Measurements from ENCODE around the gene ABHD16B. TPM values are rescaled to one million over a fixed set of nuclear protein-coding genes. Genes with fewer than 3 reads are reported as not detected.

Gene ABHD16B
- total RNA-seq, 4 donors from 2014 or later = not detected

DNA sequence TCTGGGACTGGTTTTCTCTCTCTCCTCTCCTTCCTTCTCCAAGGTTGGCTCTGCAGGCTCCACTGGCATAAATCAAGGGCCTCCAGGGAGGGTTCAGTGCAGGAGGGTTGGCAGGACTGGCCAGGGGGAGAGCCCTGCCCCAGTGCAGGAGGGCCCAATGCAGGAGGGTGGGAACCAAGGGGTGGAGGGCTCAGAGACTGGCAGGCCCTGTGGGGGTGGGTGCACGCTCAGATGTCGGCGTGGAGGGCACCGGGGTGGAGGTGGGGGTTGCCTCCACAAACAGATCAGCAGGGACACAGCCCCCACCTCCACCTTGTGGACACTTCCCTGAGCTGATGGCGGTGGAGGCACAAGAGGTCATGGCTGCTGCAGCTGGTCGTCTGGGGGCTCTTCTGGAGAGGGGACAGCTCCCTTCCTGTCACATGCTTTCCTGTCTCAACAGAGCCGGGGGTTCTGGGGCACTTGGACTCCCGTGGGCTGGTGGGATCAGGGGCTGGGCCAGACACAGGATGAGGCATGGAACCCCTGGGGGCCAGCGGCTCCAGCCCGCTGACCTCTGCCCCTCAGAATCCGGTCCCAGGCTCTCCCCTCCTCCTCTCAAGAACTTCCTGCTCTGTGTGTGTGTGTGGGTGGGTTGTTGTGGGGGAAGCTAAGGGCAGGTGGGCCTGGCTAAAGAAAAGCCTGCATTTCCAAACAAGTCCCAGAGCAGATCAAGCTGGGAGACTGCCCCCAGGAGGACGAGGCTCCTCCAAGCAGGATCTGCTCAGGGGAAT lies 2.7 kb upstream of the ABHD16B start:
- Histone ChIP-seq H3K4me1 (peaks cover 0 to 56% (median 24%) of the 10 kb centered on the region in 4 donors), H3K4me3 (no peak overlapping the region), H3K36me3 (peaks cover 0 to 14% (median 0%) of the 10 kb centered on the region in 3 donors), H3K9me3 (no peaks in the 10 kb centered on the region), H3K27ac (peak overlapping the region; percentile 22 to 65 (median 44)), H3K27me3 (peaks cover 0 to 12% of the 10 kb centered on the region in 2 donors)
- peak in 1 of 3 donors; percentile 52 for DNase-seq
- TF ChIP-seq, protein P1, sequence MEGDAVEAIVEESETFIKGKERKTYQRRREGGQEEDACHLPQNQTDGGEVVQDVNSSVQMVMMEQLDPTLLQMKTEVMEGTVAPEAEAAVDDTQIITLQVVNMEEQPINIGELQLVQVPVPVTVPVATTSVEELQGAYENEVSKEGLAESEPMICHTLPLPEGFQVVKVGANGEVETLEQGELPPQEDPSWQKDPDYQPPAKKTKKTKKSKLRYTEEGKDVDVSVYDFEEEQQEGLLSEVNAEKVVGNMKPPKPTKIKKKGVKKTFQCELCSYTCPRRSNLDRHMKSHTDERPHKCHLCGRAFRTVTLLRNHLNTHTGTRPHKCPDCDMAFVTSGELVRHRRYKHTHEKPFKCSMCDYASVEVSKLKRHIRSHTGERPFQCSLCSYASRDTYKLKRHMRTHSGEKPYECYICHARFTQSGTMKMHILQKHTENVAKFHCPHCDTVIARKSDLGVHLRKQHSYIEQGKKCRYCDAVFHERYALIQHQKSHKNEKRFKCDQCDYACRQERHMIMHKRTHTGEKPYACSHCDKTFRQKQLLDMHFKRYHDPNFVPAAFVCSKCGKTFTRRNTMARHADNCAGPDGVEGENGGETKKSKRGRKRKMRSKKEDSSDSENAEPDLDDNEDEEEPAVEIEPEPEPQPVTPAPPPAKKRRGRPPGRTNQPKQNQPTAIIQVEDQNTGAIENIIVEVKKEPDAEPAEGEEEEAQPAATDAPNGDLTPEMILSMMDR (IDR thresholded peaks at IDR 0.05) = peak in 1 of 6 experiments; percentile 12
- no peak for TF ChIP-seq POLR2A (IDR thresholded peaks at IDR 0.05)

GRCh38 chr20:63859166-63859699 lies 2.1 kb upstream of the ABHD16B start:
- Histone ChIP-seq H3K36me3 (peaks cover 0 to 14% (median 0%) of the 10 kb centered on the region in 3 donors), H3K4me3 (no peak overlapping the region), H3K4me1 (peaks cover 0 to 54% (median 24%) of the 10 kb centered on the region in 4 donors), H3K27ac (peak overlapping the region; percentile 22 to 65 (median 44)), H3K9me3 (no peaks in the 10 kb centered on the region), H3K27me3 (peaks cover 0 to 8% of the 10 kb centered on the region in 2 donors)
- DNase-seq = no peak
- no peak for TF ChIP-seq POLR2A (IDR thresholded peaks at IDR 0.05)
- TF ChIP-seq, protein P1 (IDR thresholded peaks at IDR 0.05) = no peak

GRCh38 chr20:63860325-63861051 lies 810 bp upstream of the ABHD16B start:
- H3K9me3 ChIP-seq = no peaks in the 10 kb centered on the region
- no peak overlapping the region for H3K4me3 ChIP-seq
- H3K27ac ChIP-seq = no peak overlapping the region
- no peak for DNase-seq
- TF ChIP-seq, protein P1 (IDR thresholded peaks at IDR 0.05) = no peak
- TF ChIP-seq POLR2A (IDR thresholded peaks at IDR 0.05) = no peak
- H3K4me1 ChIP-seq = peaks cover 0 to 42% (median 21%) of the 10 kb centered on the region in 4 donors
- peaks cover 0 to 14% (median 0%) of the 10 kb centered on the region in 3 donors for H3K36me3 ChIP-seq
- no peaks in the 10 kb centered on the region for H3K27me3 ChIP-seq

DNA sequence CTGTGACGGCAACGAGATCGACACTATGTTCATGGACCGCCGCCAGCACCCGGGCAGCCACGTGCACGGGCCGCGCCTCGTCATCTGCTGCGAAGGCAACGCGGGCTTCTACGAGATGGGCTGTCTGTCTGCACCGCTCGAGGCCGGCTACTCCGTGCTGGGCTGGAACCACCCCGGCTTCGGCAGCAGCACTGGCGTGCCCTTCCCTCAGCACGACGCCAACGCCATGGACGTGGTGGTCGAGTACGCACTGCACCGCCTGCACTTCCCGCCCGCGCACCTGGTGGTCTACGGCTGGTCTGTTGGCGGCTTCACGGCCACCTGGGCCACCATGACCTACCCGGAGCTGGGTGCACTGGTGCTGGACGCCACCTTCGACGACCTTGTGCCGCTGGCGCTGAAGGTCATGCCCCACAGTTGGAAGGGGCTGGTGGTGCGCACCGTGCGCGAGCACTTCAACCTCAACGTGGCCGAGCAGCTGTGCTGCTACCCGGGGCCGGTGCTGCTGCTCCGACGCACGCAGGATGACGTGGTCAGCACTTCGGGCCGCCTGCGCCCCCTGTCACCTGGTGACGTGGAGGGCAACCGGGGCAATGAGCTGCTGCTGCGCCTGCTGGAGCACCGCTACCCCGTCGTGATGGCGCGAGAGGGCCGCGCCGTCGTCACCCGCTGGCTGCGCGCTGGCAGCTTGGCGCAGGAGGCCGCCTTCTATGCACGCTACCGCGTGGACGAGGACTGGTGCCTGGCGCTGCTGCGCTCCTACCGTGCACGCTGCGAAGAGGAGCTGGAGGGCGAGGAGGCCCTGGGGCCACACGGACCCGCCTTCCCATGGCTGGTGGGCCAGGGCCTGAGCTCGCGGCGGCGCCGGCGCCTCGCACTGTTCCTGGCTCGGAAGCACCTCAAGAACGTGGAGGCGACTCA lies 943 bp downstream of the ABHD16B start:
- no peaks in the 10 kb centered on the region for H3K9me3 ChIP-seq
- peaks cover 0 to 14% (median 0%) of the 10 kb centered on the region in 3 donors for H3K36me3 ChIP-seq
- no peak for DNase-seq
- TF ChIP-seq POLR2A (IDR thresholded peaks at IDR 0.05) = no peak
- TF ChIP-seq, protein P1 (IDR thresholded peaks at IDR 0.05) = no peak
- H3K27ac ChIP-seq = no peak overlapping the region
- H3K27me3 ChIP-seq = no peaks in the 10 kb centered on the region
- no peak overlapping the region for H3K4me3 ChIP-seq
- H3K4me1 ChIP-seq = peaks cover 0 to 42% (median 25%) of the 10 kb centered on the region in 4 donors

Data from Peyer's patch (tissue), 4 donors.